ENCODE data around the gene INTS15. TPM values are rescaled to one million over a fixed set of nuclear protein-coding genes. Genes with fewer than 3 reads are reported as not detected.

The INTS15 gene
- total RNA-seq, 1 donor from 2014 or later: 36.9 TPM

- peaks cover 3% of the 10 kb centered on the region for H3K4me1 Mint-ChIP-seq (ENCODE audit: low read depth, unreplicated experiment)
- no peak for TF ChIP-seq CTCF (IDR thresholded peaks at IDR 0.05; ENCODE audit: partially characterized antibody, unreplicated experiment)
- no peak overlapping the region for H3K27ac Mint-ChIP-seq (ENCODE audit: unreplicated experiment)
- no peak for DNase-seq
- H3K4me3 Mint-ChIP-seq (ENCODE audit: unreplicated experiment): no peak overlapping the region
- H3K27me3 Mint-ChIP-seq (ENCODE audit: unreplicated experiment): peaks cover 12% of the 10 kb centered on the region
- no peaks in the 10 kb centered on the region for H3K36me3 Mint-ChIP-seq (ENCODE audit: unreplicated experiment)
- peaks cover 1% of the 10 kb centered on the region for H3K9me3 Mint-ChIP-seq (ENCODE audit: unreplicated experiment)
These were observed 54.2 kb downstream of the INTS15 start for GRCh38 chr7:6643915-6644625.

- no peak for TF ChIP-seq CTCF (IDR thresholded peaks at IDR 0.05; ENCODE audit: partially characterized antibody, unreplicated experiment)
- Mint-ChIP-seq H3K36me3 (ENCODE audit: unreplicated experiment) (no peaks in the 10 kb centered on the region), H3K4me1 (ENCODE audit: low read depth, unreplicated experiment) (peaks cover 3% of the 10 kb centered on the region), H3K4me3 (ENCODE audit: unreplicated experiment) (no peak overlapping the region), H3K27ac (ENCODE audit: unreplicated experiment) (no peak overlapping the region), H3K9me3 (ENCODE audit: unreplicated experiment) (peaks cover 1% of the 10 kb centered on the region), H3K27me3 (ENCODE audit: unreplicated experiment) (peaks cover 8% of the 10 kb centered on the region)
- no peak for DNase-seq
These were observed 54.9 kb downstream of the INTS15 start for GRCh38 chr7:6644728-6645127.

GRCh38 chr7:6646465-6646864 lies 56.6 kb downstream of the INTS15 start:
- no peak overlapping the region for H3K27ac Mint-ChIP-seq (ENCODE audit: unreplicated experiment)
- H3K4me1 Mint-ChIP-seq (ENCODE audit: low read depth, unreplicated experiment): no peaks in the 10 kb centered on the region
- H3K27me3 Mint-ChIP-seq (ENCODE audit: unreplicated experiment): peaks cover 13% of the 10 kb centered on the region
- DNase-seq: no peak
- TF ChIP-seq CTCF (IDR thresholded peaks at IDR 0.05; ENCODE audit: partially characterized antibody, unreplicated experiment): no peak
- no peak overlapping the region for H3K4me3 Mint-ChIP-seq (ENCODE audit: unreplicated experiment)
- H3K36me3 Mint-ChIP-seq (ENCODE audit: unreplicated experiment): peaks cover 7% of the 10 kb centered on the region
- H3K9me3 Mint-ChIP-seq (ENCODE audit: unreplicated experiment): peaks cover 11% of the 10 kb centered on the region

- Mint-ChIP-seq H3K9me3 (ENCODE audit: unreplicated experiment) (peaks cover 12% of the 10 kb centered on the region), H3K36me3 (ENCODE audit: unreplicated experiment) (peaks cover 7% of the 10 kb centered on the region), H3K27me3 (ENCODE audit: unreplicated experiment) (peaks cover 10% of the 10 kb centered on the region), H3K4me3 (ENCODE audit: unreplicated experiment) (no peak overlapping the region), H3K27ac (ENCODE audit: unreplicated experiment) (no peak overlapping the region), H3K4me1 (ENCODE audit: low read depth, unreplicated experiment) (no peaks in the 10 kb centered on the region)
- no peak for TF ChIP-seq CTCF (IDR thresholded peaks at IDR 0.05; ENCODE audit: partially characterized antibody, unreplicated experiment)
- DNase-seq: no peak
These were observed 57.3 kb downstream of the INTS15 start for GRCh38 chr7:6647080-6647479.

GRCh38 chr7:6647541-6647940 lies 57.7 kb downstream of the INTS15 start:
- TF ChIP-seq CTCF (IDR thresholded peaks at IDR 0.05; ENCODE audit: partially characterized antibody, unreplicated experiment): no peak
- Mint-ChIP-seq H3K27ac (ENCODE audit: unreplicated experiment) (no peak overlapping the region), H3K9me3 (ENCODE audit: unreplicated experiment) (peaks cover 13% of the 10 kb centered on the region), H3K27me3 (ENCODE audit: unreplicated experiment) (peaks cover 10% of the 10 kb centered on the region), H3K4me1 (ENCODE audit: low read depth, unreplicated experiment) (no peaks in the 10 kb centered on the region), H3K4me3 (ENCODE audit: unreplicated experiment) (no peak overlapping the region), H3K36me3 (ENCODE audit: unreplicated experiment) (peaks cover 7% of the 10 kb centered on the region)
- no peak for DNase-seq

Data from glutamatergic neuron (in vitro differentiated cells).